GM18867 (cell line): Measurements from ENCODE around the gene UIMC1.

Source experiments
- ATAC-seq: cut with Tn5 transposase; IDR thresholded peaks from one replicate; pipeline ENCODE4 v1.9.1; 2021; ENCODE audit warnings: mild to moderate bottlenecking, moderate library complexity; ENCODE audit not compliant: unreplicated experiment

Gene UIMC1

DNA sequence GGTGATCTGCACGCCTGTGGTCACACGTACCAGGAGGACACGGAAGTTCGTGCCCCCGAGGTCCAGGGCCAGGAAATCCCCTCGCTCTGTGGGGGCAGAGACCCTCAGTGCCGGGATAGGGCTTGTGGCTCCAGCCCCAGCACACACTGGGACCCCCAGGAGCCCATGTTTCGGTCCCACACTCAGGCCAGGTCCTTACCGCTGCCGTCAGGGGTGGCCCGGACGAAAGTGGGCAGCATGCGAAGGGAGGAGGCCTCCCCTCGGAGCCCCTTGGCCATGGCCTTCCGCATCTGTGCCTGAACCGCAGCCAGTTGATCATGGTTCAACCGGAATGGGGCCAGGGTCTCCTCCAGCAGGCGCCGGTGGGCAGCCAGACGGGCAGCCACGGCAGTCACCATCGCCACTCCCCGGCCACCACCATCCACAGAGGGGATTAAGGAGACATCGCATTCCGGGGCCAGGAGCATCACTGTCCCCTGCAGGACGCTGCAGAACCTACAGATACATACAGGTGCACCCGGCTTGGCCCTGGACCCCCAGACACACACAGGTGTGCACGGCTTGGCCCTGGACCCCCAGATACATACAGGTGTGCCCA lies 119.2 kb downstream of the UIMC1 start:
- no peak for ATAC-seq

DNA sequence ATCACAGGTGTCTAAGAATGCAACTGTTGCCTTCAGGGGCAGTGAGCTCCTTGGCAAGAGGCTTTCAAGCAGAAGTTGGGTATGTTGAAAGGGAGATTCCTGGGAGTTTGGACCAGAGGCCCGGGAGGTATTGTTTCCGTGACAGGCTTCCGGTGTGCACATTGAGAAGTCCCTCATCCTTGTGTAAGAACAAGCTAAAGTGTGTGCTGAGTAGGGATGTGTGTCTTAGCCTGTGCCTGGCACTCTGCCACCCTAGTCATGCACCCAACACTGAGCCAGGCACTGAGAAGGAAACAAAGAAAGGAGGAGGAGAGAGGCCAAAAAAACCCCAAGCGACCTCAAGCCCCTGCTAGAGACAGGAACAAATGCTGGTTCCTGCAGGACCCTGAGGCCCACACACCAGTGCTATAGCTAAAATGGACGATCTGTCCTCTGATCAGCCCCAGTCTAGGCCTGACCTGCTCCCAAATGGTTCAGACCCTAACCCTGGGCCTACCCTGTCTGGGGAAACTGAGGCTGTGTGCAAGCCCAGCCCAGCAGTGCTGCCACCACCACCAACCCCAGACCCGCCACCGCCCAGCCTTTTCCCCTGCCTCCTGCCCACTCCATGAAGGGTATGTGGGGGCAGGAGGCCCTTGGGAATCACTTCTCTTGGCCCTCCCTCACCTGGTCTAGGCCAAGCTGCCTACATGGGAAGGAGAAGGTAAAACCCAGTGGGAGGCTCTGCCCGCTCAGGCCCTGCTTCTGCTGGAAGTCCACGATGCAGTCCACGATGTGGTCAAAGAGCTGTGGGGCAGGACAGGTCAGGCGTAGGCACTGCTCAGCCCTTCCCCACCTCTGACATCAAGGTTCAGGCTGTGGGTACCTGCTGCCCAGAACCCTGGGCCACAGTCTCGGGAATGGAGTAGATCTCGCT lies 120.0 kb downstream of the UIMC1 start:
- no peak for ATAC-seq

DNA sequence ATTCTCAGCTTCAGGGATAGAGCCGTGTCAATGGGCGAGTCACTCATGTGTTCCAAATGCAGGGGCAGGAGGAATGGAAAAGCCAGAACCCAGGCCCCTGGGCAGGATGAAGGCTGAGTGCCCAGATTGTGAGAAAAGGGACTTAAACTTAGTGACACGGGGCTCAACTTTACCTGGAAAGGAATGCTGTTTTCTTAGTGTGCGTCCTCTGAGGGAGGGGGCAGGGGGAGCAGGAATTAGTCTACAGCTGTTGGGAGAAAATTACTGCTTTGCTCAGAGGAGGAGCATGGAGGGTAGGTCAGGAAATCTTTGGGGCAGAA lies 122.0 kb downstream of the UIMC1 start:
- ATAC-seq = no peak

GRCh38 chr5:176883700-176884570 lies 122.6 kb downstream of the UIMC1 start:
- no peak for ATAC-seq

GRCh38 chr5:176882567-176882903 lies 124.0 kb downstream of the UIMC1 start:
- no peak for ATAC-seq

- ATAC-seq = no peak
Measured at GRCh38 chr5:176881816-176882566, 124.6 kb downstream of the UIMC1 start.

DNA sequence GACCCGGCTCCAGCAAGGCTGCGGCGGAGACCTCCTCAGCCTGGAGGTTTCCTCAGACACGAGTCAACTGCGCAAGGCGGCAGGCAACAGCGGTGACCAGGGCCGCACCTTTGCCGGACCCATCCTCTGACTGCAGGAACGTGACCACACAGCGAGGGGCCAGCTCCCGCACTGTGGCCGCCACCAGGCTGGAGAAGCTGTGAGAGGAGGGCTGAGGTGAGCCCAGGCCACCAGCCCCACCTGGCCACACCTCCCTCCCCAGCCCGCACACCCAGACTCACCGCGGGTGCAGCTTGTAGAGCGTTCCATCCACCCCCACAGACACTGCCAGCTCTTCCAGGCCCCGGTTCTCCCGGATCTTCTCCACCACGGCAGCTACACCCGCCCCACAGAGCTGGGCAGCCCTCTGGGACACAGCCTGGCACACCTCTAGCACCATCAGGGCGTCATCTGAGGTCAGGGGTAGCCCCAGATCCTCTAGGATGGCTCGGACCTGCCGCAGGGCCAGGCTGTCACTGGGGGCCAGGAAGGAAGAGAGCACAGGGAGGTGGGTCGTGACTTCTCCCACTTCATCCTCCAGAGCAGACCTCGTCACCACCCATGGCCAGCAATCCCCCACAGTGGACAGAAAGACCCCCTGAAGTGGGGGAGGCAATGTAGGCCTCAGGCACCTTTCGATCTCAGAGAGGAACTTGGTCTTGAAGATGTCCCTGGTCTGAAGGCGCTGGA lies 125.4 kb downstream of the UIMC1 start:
- no peak for ATAC-seq

- ATAC-seq = no peak
Measured at GRCh38 chr5:176880366-176881020, 126.1 kb downstream of the UIMC1 start.

DNA sequence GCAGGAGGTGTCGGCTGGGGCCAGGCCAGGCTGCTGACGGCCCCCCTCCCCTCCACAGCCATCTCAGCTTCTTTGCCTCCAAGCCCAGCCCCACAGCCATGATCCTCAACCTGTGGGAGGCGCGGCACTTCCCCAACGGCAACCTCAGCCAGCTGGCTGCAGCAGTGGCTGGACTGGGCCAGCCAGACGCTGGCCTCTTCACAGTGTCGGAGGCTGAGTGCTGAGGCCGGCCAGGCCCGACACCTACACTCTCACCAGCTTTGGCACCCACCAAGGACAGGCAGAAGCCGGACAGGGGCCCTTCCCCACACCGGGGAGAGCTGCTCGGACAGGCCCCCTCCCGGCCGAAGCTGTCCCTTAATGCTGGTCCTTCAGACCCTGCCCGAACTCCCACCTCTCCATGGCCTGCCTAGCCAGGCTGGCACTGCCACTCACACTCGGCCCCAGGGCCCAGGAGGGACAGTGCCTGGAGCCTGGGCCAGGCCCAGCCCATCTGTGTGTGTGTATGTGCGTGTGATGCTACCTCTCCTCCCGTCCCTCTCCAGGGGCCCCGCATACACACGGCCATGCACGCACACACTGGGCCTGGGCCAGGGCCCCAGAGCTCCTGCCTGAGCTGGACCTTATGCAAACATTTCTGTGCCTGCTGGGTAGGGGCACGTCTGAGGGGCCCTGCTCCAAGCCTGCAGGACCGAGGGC lies 126.8 kb downstream of the UIMC1 start:
- no peak for ATAC-seq

DNA sequence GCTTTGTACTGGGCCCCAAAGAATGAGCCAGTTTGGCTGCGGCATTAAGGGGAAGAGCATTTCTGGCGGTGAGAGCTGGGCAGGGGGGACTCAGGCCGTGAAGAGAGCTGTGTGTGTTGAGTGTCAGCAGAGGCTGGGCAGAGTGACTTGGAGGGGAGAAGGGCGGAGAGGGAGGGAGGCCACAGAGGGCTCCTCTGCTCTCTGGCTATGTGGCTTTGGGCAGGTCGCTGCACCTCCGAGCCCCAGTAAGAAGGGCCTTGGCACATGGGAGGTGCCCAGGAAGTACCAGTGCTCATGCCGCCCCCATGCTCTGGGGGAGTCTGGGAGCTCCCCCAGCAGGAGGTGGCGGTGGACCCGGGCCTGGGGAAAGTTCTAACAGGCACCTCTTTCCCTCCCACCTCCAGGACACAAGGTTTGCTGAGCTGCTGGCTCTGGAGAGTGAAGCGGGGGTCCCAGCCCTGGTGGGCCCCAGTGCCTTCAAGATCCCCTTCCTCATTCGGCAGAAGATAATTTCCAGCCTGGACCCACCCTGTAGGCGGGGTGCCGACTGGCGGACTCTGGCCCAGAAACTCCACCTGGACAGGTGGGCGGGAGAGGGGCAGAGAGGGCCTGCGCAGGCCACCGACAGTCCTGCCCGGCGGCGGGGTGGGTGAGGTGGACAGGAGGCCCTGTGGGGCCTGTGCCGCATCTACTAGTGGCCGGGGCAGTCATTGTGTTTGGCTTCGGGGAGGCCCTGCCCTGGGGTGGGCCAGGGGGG lies 127.5 kb downstream of the UIMC1 start:
- ATAC-seq = no peak

GRCh38 chr5:176878463-176878862 lies 128.1 kb downstream of the UIMC1 start:
- ATAC-seq = no peak

GRCh38 chr5:176877793-176878331 lies 128.7 kb downstream of the UIMC1 start:
- ATAC-seq = no peak

DNA sequence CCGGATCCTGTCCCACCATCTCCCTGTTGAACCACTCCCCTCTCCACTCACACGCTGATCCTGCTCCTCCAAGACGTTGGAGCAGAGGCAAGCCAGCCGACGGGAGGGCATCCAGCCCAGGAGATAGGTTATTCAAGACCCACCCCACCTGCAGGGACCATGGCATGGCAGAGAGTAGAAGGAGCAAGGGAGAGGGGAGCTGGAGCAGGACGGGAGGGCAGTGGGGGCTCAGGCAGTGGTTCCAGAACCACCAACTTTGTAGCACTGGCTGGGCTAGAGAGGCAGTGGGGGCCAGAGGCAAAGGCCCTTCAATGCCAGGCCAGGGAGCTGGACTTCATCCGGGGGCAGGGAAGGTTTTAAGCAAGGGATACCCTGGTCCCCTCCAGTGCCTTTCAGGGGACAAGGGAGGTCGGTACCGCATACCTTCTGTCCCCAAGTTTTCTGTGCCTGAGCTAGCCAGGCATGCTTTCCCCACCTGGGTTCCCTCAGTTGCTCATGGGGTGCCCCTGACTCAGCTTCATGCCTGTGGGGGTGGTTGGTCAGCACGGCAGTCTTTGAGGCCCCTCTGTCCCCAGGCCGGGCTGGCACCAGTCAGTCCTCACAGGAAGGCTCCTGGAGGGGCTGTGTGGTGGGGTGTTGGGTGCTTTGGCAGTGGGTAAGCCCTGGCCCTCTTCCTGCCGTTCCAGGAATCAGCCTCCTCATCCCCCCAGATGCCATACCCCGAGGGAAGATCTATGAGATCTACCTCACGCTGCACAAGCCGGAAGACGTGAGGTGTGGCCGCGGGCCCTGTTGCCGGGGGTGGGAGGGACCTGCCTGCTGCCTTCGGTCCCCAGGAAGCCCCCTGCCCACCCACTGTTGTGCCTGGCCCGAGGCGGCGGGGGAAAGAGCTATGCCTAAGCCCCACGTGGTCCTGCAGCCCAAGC lies 129.8 kb downstream of the UIMC1 start:
- ATAC-seq = no peak

DNA sequence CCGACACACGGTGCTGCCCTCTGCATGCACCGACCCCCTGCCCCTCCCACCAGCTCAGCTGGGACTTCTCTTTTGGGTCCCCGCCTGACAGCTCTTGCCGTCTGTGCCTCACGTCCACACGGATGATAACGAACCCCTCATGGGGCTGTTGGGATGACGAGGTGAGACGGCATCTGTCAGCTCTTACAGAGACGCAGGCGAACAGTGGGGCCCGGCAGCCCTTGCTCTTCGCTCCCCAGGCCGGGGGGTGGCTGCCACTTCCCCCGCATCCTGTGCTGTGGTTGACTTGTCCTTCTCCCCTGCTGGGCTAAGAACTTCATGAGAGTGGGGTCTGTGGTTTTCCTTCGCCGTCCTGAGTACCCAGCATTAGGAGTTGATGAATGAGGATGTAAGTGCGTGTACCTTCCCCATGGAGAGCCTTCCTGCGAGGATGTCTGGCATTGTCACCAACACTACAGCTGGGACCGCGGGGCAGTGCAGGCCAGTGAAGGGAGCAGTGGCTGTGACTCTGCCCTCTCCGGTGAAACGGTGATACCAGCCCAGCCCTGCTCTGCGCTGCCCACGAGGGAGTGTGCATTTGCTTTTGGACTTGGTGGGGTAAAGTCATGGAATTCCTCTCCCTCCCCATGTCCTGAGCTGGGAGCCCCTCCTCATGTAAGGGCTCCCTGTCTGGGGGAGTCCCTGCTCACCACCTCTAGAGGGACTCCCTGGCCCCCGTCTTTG lies 130.6 kb downstream of the UIMC1 start:
- ATAC-seq = no peak

DNA sequence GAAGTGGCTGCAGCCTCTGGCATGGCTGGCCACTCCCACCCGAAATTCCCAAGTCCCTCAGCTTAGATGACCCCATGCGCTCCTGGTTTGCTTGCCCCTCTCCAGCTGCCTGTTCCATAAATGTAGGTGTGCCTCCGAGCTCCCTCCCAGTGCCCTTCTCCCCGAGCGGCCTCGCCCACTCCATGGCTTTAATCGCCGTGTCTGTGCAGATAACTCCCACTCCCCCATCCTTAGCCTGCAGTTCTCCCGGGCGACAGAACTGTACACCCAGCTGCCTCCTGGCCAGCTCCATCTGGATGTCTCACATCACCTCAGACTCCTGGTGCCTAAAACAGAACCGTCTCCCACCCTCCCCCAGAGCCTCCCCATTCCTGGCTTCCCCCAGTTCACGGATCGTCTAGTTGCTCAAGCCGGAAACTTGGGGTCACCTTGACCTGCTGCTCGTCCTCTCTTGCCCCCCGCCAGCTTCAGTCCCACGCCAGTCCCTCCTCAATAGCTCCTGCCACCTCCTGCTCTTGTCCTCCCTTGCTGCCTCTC lies 131.5 kb downstream of the UIMC1 start:
- ATAC-seq = no peak

GRCh38 chr5:176874198-176874780 lies 132.3 kb downstream of the UIMC1 start:
- no peak for ATAC-seq
